HepG2 (cell line): ENCODE results near the gene DSG2. TPM values are rescaled to one million over a fixed set of nuclear protein-coding genes. Genes with fewer than 3 reads are reported as not detected.
A peak's percentile ranks its signal among the peaks of the same experiment; 100 is the strongest.

Experiments
- BRD4 ChIP-seq: sonication (generic); formaldehyde crosslinking; IDR thresholded peaks from 2 replicates; pipeline ENCODE4 v1.4.0; 2020; ENCODE audit warnings: missing genetic modification reagents
- CC2D1A ChIP-seq: sonication (generic); formaldehyde crosslinking; IDR thresholded peaks from 2 replicates; pipeline ENCODE4 v1.8.1; 2023; ENCODE audit warnings: mild to moderate bottlenecking, missing genetic modification reagents
- FOXC1 ChIP-seq: sonication (generic); formaldehyde crosslinking; IDR thresholded peaks from 2 replicates; pipeline ENCODE4 v1.8.0; 2022; ENCODE audit warnings: mild to moderate bottlenecking, missing genetic modification reagents, borderline replicate concordance
- GRHL1 ChIP-seq: sonication (generic); formaldehyde crosslinking; conservative IDR thresholded peaks from 2 replicates; pipeline ENCODE4 v1.8.0; 2022; ENCODE audit warnings: missing genetic modification reagents
- HOMEZ ChIP-seq: IDR thresholded peaks from 2 replicates; pipeline ENCODE4 v1.6.1; 2016; ENCODE audit warnings: low read depth
- ISL2 ChIP-seq: sonication (generic); formaldehyde crosslinking; IDR thresholded peaks from 2 replicates; pipeline ENCODE4 v1.5.0; 2020; ENCODE audit warnings: missing genetic modification reagents
- JUN ChIP-seq: sonication (generic); formaldehyde crosslinking; IDR thresholded peaks from 2 replicates; pipeline ENCODE4 v1.4.0; 2020; ENCODE audit warnings: mild to moderate bottlenecking, missing genetic modification reagents
- MTA1 ChIP-seq: sonication (generic); formaldehyde crosslinking; IDR thresholded peaks from 2 replicates; pipeline ENCODE4 v1.4.0; 2020; ENCODE audit warnings: missing genetic modification reagents, mild to moderate bottlenecking, borderline replicate concordance
- MTERF4 ChIP-seq: sonication (generic); formaldehyde crosslinking; IDR thresholded peaks from 2 replicates; pipeline ENCODE4 v1.8.0; 2023; ENCODE audit warnings: mild to moderate bottlenecking, missing genetic modification reagents
- PTBP1 ChIP-seq: fragments of 200-400 bp; formaldehyde crosslinking; IDR thresholded peaks from 2 replicates; pipeline ENCODE4 v1.6.1; 2018; ENCODE audit warnings: low read length, low read depth; ENCODE audit not compliant: poor library complexity, severe bottlenecking
- TRIM22 ChIP-seq: fragments of 450-650 bp; IDR thresholded peaks from 2 replicates; pipeline ENCODE4 v1.6.1; 2017
- ZFP90 ChIP-seq: sonication (generic); formaldehyde crosslinking; IDR thresholded peaks from 2 replicates; pipeline ENCODE4 v1.8.0; 2022; ENCODE audit warnings: missing genetic modification reagents, mild to moderate bottlenecking, inconsistent platforms, borderline replicate concordance
- ZNF160 ChIP-seq: sonication (generic); formaldehyde crosslinking; IDR thresholded peaks from 2 replicates; pipeline ENCODE4 v1.8.0; 2022; ENCODE audit warnings: mild to moderate bottlenecking, inconsistent platforms, missing genetic modification reagents
- ZNF260 ChIP-seq: sonication (generic); formaldehyde crosslinking; IDR thresholded peaks from 2 replicates; pipeline ENCODE4 v1.4.0; 2020; ENCODE audit warnings: missing genetic modification reagents, low read depth, mild to moderate bottlenecking, borderline replicate concordance
- ZNF431 ChIP-seq: sonication (generic); formaldehyde crosslinking; IDR thresholded peaks from 2 replicates; pipeline ENCODE4 v1.9.0; 2022; ENCODE audit warnings: missing genetic modification reagents, low read depth, mild to moderate bottlenecking, borderline replicate concordance
- ZNF691 ChIP-seq: sonication (generic); formaldehyde crosslinking; IDR thresholded peaks from 2 replicates; pipeline ENCODE4 v1.4.0; 2020; ENCODE audit warnings: missing genetic modification reagents, low read depth, mild to moderate bottlenecking, borderline replicate concordance
- ZNF768 ChIP-seq: sonication (generic); formaldehyde crosslinking; IDR thresholded peaks from 2 replicates; pipeline ENCODE4 v1.4.0; 2020; ENCODE audit warnings: missing genetic modification reagents
- ZNF891 ChIP-seq: sonication (generic); formaldehyde crosslinking; IDR thresholded peaks from 2 replicates; pipeline ENCODE4 v1.5.0; 2020; ENCODE audit warnings: mild to moderate bottlenecking, missing genetic modification reagents
- ZSCAN30 ChIP-seq: sonication (generic); formaldehyde crosslinking; IDR thresholded peaks from 2 replicates; pipeline ENCODE4 v1.5.0; 2020; ENCODE audit warnings: mild to moderate bottlenecking, missing genetic modification reagents
- ZXDC ChIP-seq: sonication (generic); formaldehyde crosslinking; IDR thresholded peaks from 2 replicates; pipeline ENCODE4 v1.5.0; 2020; ENCODE audit warnings: mild to moderate bottlenecking, missing genetic modification reagents
- polyA plus RNA-seq, 8 experiments: library from polyadenylated mRNA; depleted of rRNA in 3 of 8; stranded (reverse) in 7 of 8; unstranded in 1 of 8; fragments of >200 nt; fragmentation: Illumina TruSeq in 4 of 8; extraction: Trizol in 4 of 8; gene quantifications; 2 replicates each; pipeline versions ENCODE4 v1.2.1 to v1.2.3, GENCODE V29; 2011 to 2016; ENCODE audit warnings: low read depth in 4 of 8, missing spikeins in 1 of 8, mixed read lengths in 1 of 8; ENCODE audit not compliant: insufficient read depth in 1 of 8
- total RNA-seq, 5 experiments: library from RNA; depleted of rRNA; stranded (reverse); fragments of >200 nt; fragmentation: Illumina TruSeq; extraction: Trizol; gene quantifications; 2 replicates each; pipeline ENCODE4 v1.2.3, GENCODE V29; 2016; ENCODE audit warnings: low read depth in 1 of 5

Gene DSG2
- total and polyA plus RNA-seq, 2 of the 13 experiments (the other 11 are each of a cell fraction or from before 2014, with no cell fraction given) = 23.3 to 66.7 TPM

- TF ChIP-seq TRIM22 = no peak
- TF ChIP-seq ZFP90 = no peak
- no peak for TF ChIP-seq ISL2 (CRISPR knock-in tag)
- TF ChIP-seq ZNF891 (CRISPR knock-in tag) = 0 out of 2 replicates have a peak, but pooled peaks have one; percentile 10
- peak; percentile 36; the same call in 1 of the 2 replicates for TF ChIP-seq ZNF431 (CRISPR knock-in tag)
- TF ChIP-seq ZNF768 (CRISPR knock-in tag) = peak; percentile 48; the same call in 1 of the 2 replicates
- TF ChIP-seq CC2D1A = no peak
- TF ChIP-seq HOMEZ (CRISPR knock-in tag) = no peak
- no peak for TF ChIP-seq MTA1 (CRISPR knock-in tag)
- TF ChIP-seq BRD4 (CRISPR knock-in tag) = peak; percentile 2; the same call in 1 of the 2 replicates
- TF ChIP-seq ZXDC (CRISPR knock-in tag) = no peak; the same call in 1 of the 2 replicates
- TF ChIP-seq ZSCAN30 = no peak
- TF ChIP-seq JUN = no peak
- no peak for TF ChIP-seq PTBP1
- 0 out of 2 replicates have a peak, but pooled peaks have one; percentile 15 for TF ChIP-seq FOXC1 (CRISPR knock-in tag)
- TF ChIP-seq GRHL1 (CRISPR knock-in tag) = no peak
- no peak for TF ChIP-seq ZNF260 (CRISPR knock-in tag)
- TF ChIP-seq ZNF160 (CRISPR knock-in tag) = 0 out of 2 replicates have a peak, but pooled peaks have one; percentile 52
- no peak for TF ChIP-seq ZNF691 (CRISPR knock-in tag)
- TF ChIP-seq MTERF4 (CRISPR knock-in tag) = no peak
Observed at GRCh38 chr18:31497836-31498573, at the start of gene DSG2 (continued).
